ENCODE measurements around the gene RAB30.

GRCh38 chr11:83069441-83070043, 2.2 kb downstream of the RAB30 start:
- TF ChIP-seq POLR2A (IDR thresholded peaks at IDR 0.05): no peak
- TF ChIP-seq CTCF (IDR thresholded peaks at IDR 0.05): no peak
- TF ChIP-seq EP300 (IDR thresholded peaks at IDR 0.05): no peak

Data from gastroesophageal sphincter (tissue), 3 donors.